ENCODE results near the gene RBM39. TPM values are rescaled to one million over a fixed set of nuclear protein-coding genes. Genes with fewer than 3 reads are reported as not detected.
"Not testable (repeated sequence)": the region's sequence is repeated elsewhere in the genome, so short reads cannot be mapped to it uniquely, and the experiment has no call there.

RBM39 gene
- 184 TPM for polyA plus RNA-seq (2013, experiment 1 of 2; ENCODE audit: insufficient read length)
- 222 TPM for polyA plus RNA-seq (2013, experiment 2 of 2; ENCODE audit: insufficient read length)

DNA sequence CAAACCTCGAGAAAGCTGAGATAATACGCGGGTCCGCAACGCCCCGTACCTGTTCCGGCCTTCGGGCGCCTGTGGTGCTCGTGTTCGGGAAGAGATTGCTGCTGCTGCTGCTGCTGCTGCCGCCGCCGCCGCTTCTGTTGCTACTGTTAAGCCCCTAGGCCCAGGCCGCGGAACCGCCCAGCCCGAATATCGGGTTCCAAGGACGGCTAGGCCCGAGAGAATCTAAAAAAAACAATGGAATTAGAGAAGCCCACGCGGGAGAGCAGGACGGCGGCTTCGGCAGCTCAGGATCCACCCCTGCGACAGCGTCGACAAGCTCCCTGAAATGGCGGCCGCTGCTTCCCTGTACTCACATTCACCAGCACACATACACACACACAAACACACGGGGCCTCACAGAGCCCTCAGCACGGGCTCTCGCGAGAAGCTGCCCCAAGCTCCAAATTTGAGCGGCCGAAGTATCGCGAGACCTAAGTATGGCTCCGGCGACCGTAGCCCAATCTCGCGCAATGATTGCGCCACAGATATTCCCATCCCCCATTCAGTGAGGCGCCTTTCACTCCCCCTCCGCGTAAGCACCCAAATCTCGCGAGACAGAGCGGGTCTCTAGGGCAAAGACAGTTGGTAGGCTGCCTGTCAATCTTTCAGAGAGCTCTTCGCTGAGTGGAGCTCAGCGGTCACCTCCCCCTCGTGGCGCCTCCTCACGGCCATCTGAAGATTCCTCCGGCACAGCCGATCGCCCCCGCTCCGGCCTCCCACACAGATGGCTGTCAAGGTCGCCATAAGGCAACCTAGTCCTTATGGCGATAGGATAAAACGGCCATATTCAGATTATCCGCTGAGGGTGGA, at the start of gene RBM39:
Gene RBM39, minus strand, starts transcription at position 369 of the 849 bp plus-strand sequence. CDS start 1,386 bp downstream, outside the sequence.
- peak; percentile 100 for DNase-seq

- DNase-seq: peak; percentile 79
Observed at GRCh38 chr20:35791821-35792220, 49.8 kb upstream of the RBM39 start.

DNA sequence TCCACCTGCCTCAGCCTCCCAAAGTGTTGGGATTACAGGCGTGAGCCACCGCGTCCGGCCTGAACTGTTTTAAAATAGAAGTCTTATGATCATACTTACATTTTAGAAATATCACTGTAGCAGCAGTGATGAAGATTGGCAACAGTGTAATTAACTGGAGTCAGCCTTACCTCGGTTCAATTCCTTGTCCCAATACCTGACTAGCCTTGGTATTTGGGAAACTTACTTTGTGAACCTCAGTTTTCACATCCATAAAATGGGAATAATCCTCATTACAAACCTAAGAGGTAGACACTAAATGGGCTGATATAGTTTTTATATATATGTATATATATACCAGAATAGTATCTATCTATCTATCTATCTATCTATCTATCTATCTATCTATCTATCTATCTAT, 49.0 kb upstream of the RBM39 start:
- DNase-seq: no peak

DNA sequence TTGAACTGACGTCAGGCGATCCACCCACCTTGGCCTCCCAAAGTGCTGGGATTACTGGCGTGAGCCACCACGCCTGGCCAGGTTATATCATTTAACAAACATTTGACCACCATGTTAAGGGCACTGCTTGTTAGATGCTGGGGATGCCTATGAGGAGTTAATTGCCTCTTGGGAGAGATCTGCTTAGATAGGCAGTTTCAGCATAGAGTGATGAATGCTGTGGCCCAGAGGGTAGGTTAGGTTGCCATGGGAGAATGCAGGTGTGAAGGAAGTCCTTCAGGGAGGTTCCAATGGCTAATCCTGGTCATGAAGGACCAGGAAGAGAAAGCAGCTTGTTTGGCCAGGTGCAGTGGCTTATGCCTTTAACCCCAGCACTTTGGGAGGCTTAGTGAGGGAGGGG, 46.7 kb upstream of the RBM39 start:
- no peak for DNase-seq

GRCh38 chr20:35785541-35785940, 43.5 kb upstream of the RBM39 start:
- DNase-seq: not testable (repeated sequence)

DNA sequence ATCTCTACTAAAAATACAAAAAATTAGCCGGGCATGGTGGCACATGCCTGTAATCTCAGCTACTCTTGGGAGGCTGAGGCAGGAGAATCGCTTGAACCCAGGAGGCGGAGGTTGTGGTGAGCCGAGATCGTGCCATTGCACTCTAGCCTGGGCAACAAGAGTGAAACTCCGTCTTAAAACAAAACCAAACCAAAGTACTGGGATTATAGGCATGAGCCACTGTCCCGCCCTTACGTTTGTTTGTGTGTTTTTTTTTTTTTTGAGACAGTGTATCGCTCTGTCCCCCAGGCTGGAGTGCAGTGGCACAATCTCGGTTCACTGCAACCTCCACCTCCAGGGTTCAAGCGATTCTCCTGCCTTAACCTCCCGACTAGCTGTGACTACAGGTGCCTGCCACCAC, 41.8 kb upstream of the RBM39 start:
- not testable (repeated sequence) for DNase-seq

GRCh38 chr20:35776513-35777101, 34.5 kb upstream of the RBM39 start:
- no peak for DNase-seq

- no peak for DNase-seq
Observed at GRCh38 chr20:35774391-35774790, 32.3 kb upstream of the RBM39 start.

DNA sequence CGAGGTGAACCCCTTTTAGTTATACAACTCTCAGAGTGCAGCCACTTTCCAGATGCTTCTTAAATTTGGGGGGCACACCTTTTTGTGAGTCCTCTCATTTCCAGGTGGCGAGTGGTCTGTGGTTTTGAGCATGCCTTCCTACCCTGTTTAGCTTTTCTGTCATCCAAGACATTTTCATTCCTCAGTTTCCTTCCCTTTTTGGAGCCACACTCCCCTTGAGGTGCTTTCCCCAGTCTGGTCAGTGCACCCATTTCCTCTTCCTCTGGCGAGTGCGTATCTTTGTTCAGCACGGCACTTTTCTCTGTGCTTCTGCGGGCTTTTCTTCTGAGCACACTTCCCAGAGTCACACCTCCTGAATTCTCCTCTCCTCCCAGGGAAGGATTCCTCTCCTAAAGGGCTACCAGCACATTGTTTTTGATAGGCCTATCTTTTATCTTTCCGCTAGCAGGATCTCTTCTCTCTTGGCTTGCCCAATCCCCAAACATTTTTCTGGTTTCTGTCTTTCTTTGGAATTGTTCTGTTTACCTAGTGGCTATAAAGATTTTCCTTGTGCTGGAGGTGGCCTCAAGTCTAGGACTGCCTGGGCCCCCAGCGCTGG, 31.2 kb upstream of the RBM39 start:
- DNase-seq: no peak

- no peak for DNase-seq
Observed at GRCh38 chr20:35772563-35773058, 30.6 kb upstream of the RBM39 start.

GRCh38 chr20:35771689-35772562, 29.9 kb upstream of the RBM39 start, which contains the start of gene PHF20:
Gene PHF20, plus strand, starts transcription at chr20:35772015. Its CDS starts 29,508 bp downstream, at chr20:35801523.
- peak; percentile 97 for DNase-seq

DNA sequence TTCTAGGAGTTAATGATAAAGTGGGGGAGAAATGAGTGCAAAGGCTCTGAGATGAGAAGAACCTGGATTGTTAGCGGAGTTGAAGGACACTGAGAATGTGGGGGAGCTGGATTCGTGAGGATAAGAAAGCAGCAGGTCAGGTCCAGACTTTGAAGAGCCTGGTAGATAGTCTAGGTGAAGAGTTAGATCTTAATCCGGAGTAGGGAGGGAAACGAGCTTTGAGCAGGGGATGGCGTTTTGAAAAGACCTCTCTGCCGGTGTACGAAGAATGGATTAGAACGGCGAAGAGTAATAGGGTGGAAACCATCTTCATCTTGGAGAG, 29.3 kb upstream of the RBM39 start:
- no peak for DNase-seq

DNA sequence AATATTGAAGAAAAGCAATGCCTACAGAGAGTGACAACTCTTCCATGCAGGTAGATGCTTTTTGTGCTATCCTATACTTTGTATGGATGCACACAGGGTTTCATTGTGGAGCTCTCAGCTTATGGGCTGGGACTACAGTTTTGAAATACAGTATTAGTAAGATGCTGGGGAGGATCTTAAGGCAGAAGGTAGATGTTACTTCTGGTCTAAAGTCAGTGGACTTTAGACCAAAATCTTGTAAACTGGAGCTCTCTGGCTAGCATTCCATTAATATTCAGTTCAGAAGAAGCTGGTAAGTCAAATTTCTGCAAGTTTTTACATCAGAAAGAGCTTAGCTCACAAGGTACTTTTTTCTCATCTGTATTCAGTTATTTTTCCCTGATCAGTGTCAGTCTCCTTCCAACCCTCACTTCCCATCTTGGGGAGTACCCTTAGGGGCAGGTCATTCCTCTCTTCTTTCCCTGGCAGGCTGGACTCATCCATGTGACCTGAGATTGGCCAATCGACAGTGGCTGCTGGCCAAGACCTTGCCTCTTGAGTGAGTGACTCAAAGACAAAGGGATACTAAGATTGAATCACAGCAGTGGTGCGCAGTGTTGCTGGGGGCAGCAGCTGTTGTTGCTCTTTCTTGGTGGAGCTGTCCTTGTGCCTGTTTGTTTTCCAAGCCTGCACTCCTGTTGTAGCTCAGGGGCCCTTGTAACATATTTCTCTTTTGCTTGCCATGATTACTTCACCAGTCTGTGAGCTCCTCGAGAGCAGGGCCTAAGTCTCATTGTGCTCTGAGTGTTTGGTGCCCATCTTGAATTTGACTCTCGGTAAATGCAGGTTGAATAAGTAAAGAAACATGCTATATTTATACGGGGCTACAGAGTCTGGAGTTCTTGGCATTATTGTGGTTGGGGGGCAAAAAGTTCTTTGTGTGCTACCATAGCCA, 26.9 kb upstream of the RBM39 start:
- DNase-seq: peak; percentile 93

DNA sequence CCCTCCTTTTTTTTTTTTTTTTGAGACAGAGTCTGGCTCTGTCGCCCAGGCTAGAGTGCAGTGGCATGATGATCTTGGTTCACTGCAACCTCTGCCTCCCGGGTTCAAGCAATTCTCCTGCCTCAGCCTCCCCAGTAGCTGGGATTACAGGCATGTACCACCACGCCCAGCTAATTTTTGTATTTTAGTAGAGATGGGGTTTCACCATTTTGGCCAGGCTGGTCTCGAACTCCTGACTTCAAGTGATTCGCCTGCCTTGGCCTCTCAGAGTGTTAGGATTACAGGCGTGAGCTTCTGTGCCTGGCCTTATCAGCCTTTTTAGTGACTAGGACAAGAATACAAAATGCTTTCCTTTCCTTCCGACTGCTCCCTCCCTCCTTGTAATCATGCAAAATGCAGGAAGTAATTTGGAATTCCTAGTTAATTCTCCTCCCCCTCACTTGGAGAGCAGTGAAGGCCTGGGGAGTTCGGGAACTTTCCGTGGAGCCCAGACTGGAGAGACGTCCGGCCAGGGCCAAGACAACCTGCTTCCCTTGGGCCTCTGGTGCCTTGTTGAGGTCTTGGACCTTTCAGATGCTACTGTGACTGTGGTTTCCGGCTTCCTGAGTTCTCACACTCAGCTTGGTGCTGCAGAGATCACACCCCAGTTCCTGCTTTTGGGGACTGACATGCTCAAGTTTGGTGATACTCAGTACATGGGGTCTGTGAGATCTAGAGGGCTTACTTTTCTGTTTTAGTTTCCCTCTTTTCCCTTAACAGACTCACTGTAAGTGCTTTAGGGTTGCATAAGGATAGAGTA, 25.8 kb upstream of the RBM39 start:
- DNase-seq: no peak

GRCh38 chr20:35766843-35767242, 24.8 kb upstream of the RBM39 start:
- no peak for DNase-seq

DNA sequence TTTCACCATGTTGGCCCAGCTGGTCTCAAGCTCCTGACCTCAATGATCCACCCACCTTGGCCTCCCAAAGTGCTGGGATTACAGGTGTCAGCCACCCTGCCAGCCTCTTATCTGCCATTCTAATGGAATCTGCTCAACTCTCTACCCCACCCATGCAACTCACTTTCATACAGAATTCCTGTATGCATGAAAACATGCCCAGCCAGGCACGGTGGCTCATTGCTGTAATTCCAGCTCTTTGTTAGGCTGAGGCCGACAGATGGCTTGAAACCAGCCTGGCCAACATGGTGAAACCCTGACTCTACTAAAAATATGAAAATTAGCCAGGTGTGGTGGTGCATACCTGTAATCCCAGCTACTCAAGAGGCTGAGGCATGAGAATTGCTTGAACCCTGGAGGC, 22.9 kb upstream of the RBM39 start:
- DNase-seq: not testable (repeated sequence)

DNA sequence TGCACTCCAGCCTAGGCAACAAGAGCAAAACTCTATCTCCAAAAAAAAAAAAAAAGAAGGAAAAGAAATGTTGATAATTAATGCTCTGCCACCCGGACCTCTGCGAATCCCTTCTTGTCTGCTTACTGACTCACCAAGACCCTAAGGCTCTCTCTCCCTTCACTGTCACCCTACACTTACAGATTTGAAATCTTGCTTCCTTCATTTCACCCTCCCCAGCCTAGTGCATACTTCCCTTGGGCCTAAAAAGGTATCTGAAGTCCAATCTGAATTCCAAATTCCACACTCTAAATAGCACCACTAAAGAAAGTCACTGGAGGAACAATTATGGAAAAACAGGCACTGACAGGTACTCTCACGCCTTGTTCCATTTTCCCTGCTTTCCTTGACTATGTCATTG, 20.4 kb upstream of the RBM39 start:
- DNase-seq: no peak

- DNase-seq: not testable (repeated sequence)
Observed at GRCh38 chr20:35761548-35761947, 19.5 kb upstream of the RBM39 start.

DNA sequence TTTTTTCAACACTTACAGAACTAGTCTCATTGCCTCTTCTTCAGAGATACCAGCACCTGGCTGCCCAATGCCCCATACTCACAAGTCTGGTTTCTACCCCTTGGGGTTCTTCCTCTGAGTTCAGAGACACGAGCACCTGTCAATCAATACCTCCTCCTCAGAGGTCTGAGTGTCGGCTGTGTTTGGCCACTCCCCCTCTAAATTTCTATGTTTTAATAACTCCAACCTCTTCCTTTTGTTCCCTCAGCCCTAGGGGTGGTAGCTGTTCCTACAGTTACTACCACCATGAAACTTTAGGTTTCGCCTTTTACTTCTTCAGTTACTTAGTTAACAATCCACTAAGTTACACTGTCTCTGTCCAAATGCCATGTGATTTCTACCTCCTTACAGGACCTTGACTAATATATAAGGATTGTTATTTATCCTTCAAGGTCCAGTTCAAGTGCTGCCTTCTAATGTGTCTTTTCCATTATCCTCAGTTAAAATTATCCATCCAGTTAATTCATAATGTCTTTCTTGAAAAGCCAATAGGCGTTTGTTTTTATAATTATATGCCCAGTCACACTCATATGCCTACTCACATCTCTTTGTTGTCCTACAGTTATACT, 15.1 kb upstream of the RBM39 start:
- DNase-seq: no peak

DNA sequence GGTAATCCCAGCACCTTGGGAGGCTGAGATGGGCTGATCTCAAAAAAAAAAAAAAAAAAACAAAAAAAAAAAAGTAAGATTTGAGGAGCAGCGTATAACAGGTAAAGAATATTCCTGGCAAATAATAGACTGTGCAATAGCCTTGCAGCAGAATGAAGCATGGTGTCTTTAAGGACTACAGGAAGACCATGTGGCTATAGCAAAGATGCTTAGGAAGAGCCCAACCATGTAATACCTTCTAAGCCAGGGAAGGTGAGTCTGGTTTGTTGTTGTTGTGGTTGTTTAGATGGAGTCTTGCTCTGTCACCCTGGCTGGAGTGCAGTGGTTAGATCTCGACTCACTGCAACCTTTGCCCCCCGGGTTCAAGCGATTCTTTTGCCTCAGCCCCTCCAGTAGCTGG, 14.3 kb upstream of the RBM39 start:
- no peak for DNase-seq

Measured in fibroblast of skin of scalp (primary cell).